K562 (cell line): ENCODE measurements around the gene PANK2. TPM values are rescaled to one million over a fixed set of nuclear protein-coding genes. Genes with fewer than 3 reads are reported as not detected.
A peak's percentile ranks its signal among the peaks of the same experiment; 100 is the strongest.

Source experiments
- CCNT2 ChIP-seq: IDR thresholded peaks from 2 replicates; pipeline ENCODE4 v1.6.1; 2011; ENCODE audit warnings: borderline replicate concordance, low read depth, mild to moderate bottlenecking, moderate library complexity, mixed read lengths, low read length; ENCODE audit not compliant: insufficient read length; ENCODE audit errors: extremely low read depth
- CHAMP1 ChIP-seq: fragments of 450-650 bp; IDR thresholded peaks from 2 replicates; pipeline ENCODE4 v1.6.1; 2016; ENCODE audit warnings: mild to moderate bottlenecking
- EHMT2 ChIP-seq: fragments of 450-650 bp; IDR thresholded peaks from 2 replicates; pipeline ENCODE4 v1.6.1; 2018; ENCODE audit warnings: antibody characterized with exemption
- ELK1 ChIP-seq: sonication (generic); formaldehyde crosslinking; IDR thresholded peaks from 2 replicates; pipeline ENCODE4 v1.8.1; 2022; ENCODE audit warnings: missing genetic modification reagents
- ESRRA ChIP-seq: fragments of 450-650 bp; IDR thresholded peaks from 2 replicates; pipeline ENCODE4 v1.6.1; 2014; ENCODE audit warnings: low read depth, mild to moderate bottlenecking, moderate library complexity, borderline replicate concordance
- FOSL1 ChIP-seq: fragments of 200-800 bp; sonication (Bioruptor generic); conservative IDR thresholded peaks from 2 replicates; pipeline ENCODE4 v1.6.1; 2016; ENCODE audit warnings: missing genetic modification characterization, missing compliant biosample characterization
- FOXJ2 ChIP-seq: fragments of 200-800 bp; sonication (Bioruptor generic); IDR thresholded peaks from 2 replicates; pipeline ENCODE4 v1.6.1; 2016; ENCODE audit warnings: missing genetic modification characterization, missing compliant biosample characterization
- HNRNPL ChIP-seq: fragments of 200-400 bp; formaldehyde crosslinking; IDR thresholded peaks from 2 replicates; pipeline ENCODE4 v1.6.1; 2017; ENCODE audit warnings: low read depth, mild to moderate bottlenecking, low read length
- JUND ChIP-seq, 2 experiments: IDR thresholded peaks; 2 replicates in 1 of 2; 3 replicates in 1 of 2; pipeline ENCODE4 v1.6.1; 2011; ENCODE audit warnings: borderline replicate concordance in 2 of 2, low read depth in 2 of 2, low read length in 2 of 2, improper control_type of control experiment in 1 of 2, missing biosample characterization in 1 of 2, missing genetic modification characterization in 1 of 2, missing genetic modification reagents in 1 of 2
- MAFK ChIP-seq: IDR thresholded peaks from 2 replicates; pipeline ENCODE4 v1.6.1; 2011; ENCODE audit warnings: low read length, improper control_type of control experiment
- MNT ChIP-seq, 2 experiments: fragments of 450-650 bp; conservative IDR thresholded peaks; 2 replicates each; pipeline ENCODE4 v1.6.1; 2017; ENCODE audit warnings: mild to moderate bottlenecking in 2 of 2, moderate library complexity in 2 of 2
- NCOA1 ChIP-seq: fragments of 450-650 bp; IDR thresholded peaks from 2 replicates; pipeline ENCODE4 v1.6.1; 2016; ENCODE audit warnings: low read depth
- NFE2 ChIP-seq: IDR thresholded peaks from 2 replicates; pipeline ENCODE4 v1.6.1; 2014; ENCODE audit warnings: antibody characterized with exemption, low read depth
- POLR2G ChIP-seq: fragments of 200-400 bp; formaldehyde crosslinking; IDR thresholded peaks from 2 replicates; pipeline ENCODE4 v1.6.1; 2017; ENCODE audit warnings: low read depth, mild to moderate bottlenecking, antibody characterized with exemption, low read length, moderate library complexity
- PRDM10 ChIP-seq: fragments of 450-650 bp; IDR thresholded peaks from 2 replicates; pipeline ENCODE4 v1.6.1; 2018; ENCODE audit not compliant: partially characterized antibody
- RBM22 ChIP-seq: fragments of 200-400 bp; formaldehyde crosslinking; IDR thresholded peaks from 2 replicates; pipeline ENCODE4 v1.6.1; 2018; ENCODE audit warnings: low read length, low read depth; ENCODE audit not compliant: poor library complexity, severe bottlenecking
- SOX6 ChIP-seq: fragments of 450-650 bp; IDR thresholded peaks from 2 replicates; pipeline ENCODE4 v1.6.1; 2014; ENCODE audit warnings: mild to moderate bottlenecking
- STAT5A ChIP-seq: IDR thresholded peaks from 2 replicates; pipeline ENCODE4 v1.6.1; 2012; ENCODE audit warnings: low read length, inconsistent platforms, borderline replicate concordance
- TGIF2 ChIP-seq: sonication (generic); formaldehyde crosslinking; IDR thresholded peaks from 2 replicates; pipeline ENCODE4 v1.8.1; 2022; ENCODE audit warnings: mild to moderate bottlenecking, missing genetic modification reagents, moderate library complexity
- ZNF165 ChIP-seq: fragments of 250-450 bp; sonication (Bioruptor Pico); IDR thresholded peaks from 2 replicates; pipeline ENCODE4 v1.4.0; 2020; ENCODE audit warnings: borderline replicate concordance
- polyA plus RNA-seq, 8 experiments: library from polyadenylated mRNA; depleted of rRNA in 4 of 8; stranded (reverse) in 5 of 8; unstranded in 3 of 8; fragments of >200 nt; fragmentation: Nextera tagmentation in 2 of 8; fragmentation: Illumina TruSeq in 1 of 8; extraction: Ambion mirVana in 2 of 8; extraction: Trizol in 1 of 8; gene quantifications; 2 replicates each; pipeline versions ENCODE4 v1.2.1 to v1.2.3, GENCODE V29; 2011 to 2014; ENCODE audit warnings: inconsistent platforms in 1 of 8, missing spikeins in 1 of 8
- total RNA-seq, 7 experiments: library from RNA; depleted of rRNA in 6 of 7; stranded (reverse); fragments of >200 nt in 6 of 7; fragmentation: Illumina TruSeq in 2 of 7; extraction: Trizol in 2 of 7; gene quantifications; 2 replicates each; pipeline versions ENCODE4 v1.2.1 to v1.2.3, GENCODE V29; 2011 to 2021; ENCODE audit warnings: low replicate concordance in 1 of 7

Gene PANK2
- total and polyA plus RNA-seq, 9 of the 15 experiments (the other 6 are each of a cell fraction or from before 2014, with no cell fraction given), result 14.9 to 43.5 (median 31.4) TPM

GRCh38 chr20:3843490-3843889 is 45.7 kb upstream of the PANK2 start (continued):
- 0 out of 4 replicates have a peak, but pooled peaks of 1 of the 2 experiments have one; percentile 23 for TF ChIP-seq MNT (conservative IDR thresholded peaks at IDR 0.05)
- no peak for TF ChIP-seq ZNF165
- no peak for TF ChIP-seq TGIF2
- peak; percentile 46 for TF ChIP-seq PRDM10
- TF ChIP-seq FOSL1, result peak; percentile 77
- no peak for TF ChIP-seq RBM22
- no peak for TF ChIP-seq POLR2G
- TF ChIP-seq FOXJ2 (tag), result no peak
- TF ChIP-seq HNRNPL, result no peak
- no peak for TF ChIP-seq NCOA1
- TF ChIP-seq CHAMP1, result 0 out of 2 replicates have a peak, but pooled peaks have one; percentile 21
- no peak for TF ChIP-seq EHMT2
- no peak for TF ChIP-seq STAT5A
- TF ChIP-seq JUND (IDR thresholded peaks at IDR 0.05; ENCODE audit: borderline replicate concordance, low read depth, low read length), result peak; percentile 93
- peak; percentile 83; the same call in 1 of the 3 replicates for TF ChIP-seq JUND (tag; IDR thresholded peaks at IDR 0.05; ENCODE audit: borderline replicate concordance, low read depth, low read length)
- peak; percentile 87 for TF ChIP-seq MAFK
- no peak for TF ChIP-seq ELK1 (CRISPR knock-in tag)
- peak; percentile 38; the same call in 1 of the 2 replicates for TF ChIP-seq ESRRA
- TF ChIP-seq CCNT2, result no peak
- TF ChIP-seq SOX6, result no peak
- TF ChIP-seq NFE2, result peak; percentile 97
